ENCODE data around the gene ACOT12. TPM values are rescaled to one million over a fixed set of nuclear protein-coding genes. Genes with fewer than 3 reads are reported as not detected.

The ACOT12 gene
- polyA plus RNA-seq, 1 donor, result not detected

DNA sequence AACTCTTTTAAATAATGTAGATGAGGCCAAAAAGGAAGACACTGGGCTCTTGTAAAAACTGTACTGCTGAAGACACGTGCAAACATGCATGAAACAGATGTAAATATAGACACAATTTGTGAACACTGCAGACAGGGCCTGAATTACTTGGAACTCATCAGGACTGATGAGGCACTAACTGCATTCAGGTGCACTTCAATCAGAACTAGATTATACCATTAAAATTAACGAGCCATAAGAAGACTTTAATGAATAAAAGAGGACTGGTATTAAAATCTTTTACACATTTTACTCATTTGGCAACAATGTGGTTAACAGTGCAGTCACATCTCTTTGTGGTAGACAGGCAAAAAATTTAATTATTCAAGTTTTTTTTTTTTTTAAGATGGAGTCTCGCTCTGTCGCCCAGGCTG, 105.9 kb downstream of the ACOT12 start:
- DNase-seq, result no peak

DNA sequence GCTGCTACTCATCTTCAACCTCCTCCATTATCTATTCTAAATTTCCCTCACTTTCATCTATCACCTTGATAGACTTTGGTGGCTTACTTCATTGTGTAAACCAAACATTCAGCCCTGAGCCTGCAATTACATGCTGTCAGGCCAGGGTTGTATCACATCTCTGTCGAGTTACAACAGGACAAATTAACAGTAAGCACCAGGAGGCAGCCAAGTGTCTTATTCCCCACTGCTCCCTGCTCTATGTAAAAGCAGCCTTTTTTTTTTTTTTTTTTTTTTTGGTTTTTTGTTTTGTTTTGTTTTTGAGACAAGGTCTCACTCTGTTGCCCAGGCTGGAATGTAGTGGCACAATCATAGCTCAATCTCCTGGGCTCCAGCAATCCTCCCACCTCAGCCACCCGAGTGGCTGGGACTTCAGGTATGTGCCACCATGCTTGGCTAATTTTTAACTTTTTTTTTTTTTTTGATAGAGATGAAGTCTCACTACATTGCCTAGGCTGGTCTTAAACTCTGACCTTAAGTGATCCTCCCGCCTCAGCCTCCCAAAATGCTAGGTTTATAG, 107.8 kb downstream of the ACOT12 start:
- DNase-seq, result no peak

DNA sequence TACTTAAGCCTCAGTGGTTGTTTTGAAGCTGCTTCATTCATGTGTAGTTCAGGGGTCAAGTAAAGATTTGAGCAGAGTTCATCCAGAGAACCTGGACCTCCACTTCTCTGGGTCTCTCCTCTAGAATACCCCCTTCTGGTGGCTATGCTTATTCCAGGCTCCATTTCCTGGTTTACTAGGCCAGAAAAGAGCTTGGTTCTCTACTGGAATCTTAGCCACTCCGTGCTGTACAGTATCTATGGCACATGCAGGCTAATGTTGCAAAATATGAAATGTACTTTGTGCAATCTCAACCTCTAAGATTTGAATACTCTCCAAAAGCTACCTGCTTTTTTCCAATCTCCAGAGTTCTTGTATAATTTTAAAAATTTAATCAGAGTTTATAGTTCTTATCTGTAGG, 110.0 kb downstream of the ACOT12 start:
- DNase-seq, result no peak

Other genes starting within 250 kb of the ACOT12 start
- gene CKMT2, start 160.8 kb downstream of the ACOT12 start, polyA plus RNA-seq (ENCODE audit: insufficient read length), result 75.1 TPM
- 24.7 TPM for gene ZCCHC9, start 92.5 kb downstream of the ACOT12 start, polyA plus RNA-seq (ENCODE audit: insufficient read length)